Activated CD4-positive, alpha-beta T cell treated with anti-CD3 and anti-CD28 coated beads, Interleukin-2, amount 50 U/mL, for 48 hours (primary cell): ENCODE data around the gene TDRD9.

Experiments used
- DNase-seq, 2 experiments: peaks; one replicate each; pipeline ENCODE4 v3.0.0-alpha.2; 2020

The TDRD9 gene

DNA sequence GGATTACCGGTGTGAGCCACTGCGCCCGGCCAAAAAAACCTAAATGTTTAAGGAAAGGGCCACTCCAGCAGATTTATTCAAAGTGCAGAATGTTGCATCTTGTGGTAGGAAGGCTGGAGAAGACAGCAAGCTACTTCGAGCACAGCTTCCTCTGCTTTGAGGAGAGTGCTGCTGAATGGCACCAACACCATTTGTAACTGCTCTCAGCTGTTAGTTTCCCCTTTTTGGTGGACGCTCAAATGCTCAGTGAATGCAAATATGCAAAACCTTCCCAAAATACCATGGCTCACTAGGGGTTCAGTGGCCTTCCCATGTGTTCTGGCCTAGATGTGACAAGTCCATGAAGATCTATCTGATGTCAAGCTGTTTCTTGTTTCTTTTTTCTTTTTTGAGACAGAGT lies 2.9 kb upstream of the TDRD9 start:
- no peak for DNase-seq

DNA sequence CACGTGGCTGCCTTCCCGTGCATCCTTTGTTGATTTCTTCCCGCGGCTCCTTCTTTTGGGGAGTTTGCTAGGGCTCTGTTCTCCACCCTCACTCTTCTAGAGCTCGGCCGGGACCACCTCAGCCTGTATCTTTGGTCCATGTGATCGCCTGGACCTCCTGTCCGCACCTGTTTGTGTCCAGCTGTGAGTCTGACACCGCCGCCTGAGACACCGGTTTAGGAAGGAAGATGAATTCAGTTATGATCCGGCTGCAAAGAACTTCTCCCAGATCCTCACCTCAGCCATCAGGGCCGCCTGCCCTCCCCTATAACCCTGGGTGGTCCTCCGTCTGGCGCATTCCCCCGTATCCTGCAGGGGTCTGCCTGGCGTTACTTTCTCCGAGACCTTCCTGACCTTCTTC lies 690 bp upstream of the TDRD9 start:
- DNase-seq, result no peak

DNA sequence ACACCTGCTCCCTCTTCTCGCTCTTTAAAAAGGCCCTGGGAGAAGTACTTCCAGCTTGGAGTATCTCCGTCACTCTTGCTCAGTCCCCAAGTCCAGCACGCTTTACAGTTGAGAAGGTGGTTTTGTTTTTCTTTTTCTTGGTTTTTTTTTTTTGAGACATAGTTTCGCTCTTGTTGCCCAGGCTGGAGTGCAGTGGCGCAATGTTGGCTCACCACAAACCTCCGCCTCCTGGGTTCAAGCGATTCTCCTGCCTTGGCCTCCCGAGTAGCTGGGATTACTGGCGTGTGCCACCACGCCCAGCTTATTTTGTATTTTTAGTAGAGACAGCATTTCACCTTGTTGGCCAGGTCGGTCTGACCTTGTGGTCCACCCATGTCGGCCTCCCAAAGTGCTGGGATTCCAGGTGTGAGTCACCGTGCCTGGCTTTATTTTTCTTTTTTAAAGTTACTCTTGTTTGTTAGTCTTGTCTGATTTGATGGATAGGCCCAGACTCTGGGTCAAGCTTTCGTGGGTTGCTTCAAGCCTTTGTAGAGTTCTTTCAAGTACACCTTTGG lies 1.9 kb downstream of the TDRD9 start:
- no peak for DNase-seq

DNA sequence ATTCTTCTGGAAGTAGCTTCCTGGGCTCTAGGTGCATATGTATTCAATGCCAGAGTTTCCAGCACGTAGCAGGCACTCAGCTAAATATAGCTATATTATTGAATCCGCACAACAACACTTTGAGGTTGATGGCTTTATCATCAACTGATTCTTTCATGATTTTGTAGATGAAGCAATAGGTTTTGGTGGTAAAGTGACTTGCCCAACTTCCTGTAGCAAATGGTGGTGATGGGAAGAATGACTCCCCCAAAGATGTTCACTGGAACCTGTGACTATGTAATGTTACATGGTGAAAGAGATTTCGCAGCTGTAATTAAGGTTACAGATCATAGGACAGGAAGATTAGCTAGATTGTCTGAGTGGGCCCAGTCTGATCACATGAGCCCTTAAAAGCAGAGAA lies 3.2 kb downstream of the TDRD9 start:
- DNase-seq, result no peak

DNA sequence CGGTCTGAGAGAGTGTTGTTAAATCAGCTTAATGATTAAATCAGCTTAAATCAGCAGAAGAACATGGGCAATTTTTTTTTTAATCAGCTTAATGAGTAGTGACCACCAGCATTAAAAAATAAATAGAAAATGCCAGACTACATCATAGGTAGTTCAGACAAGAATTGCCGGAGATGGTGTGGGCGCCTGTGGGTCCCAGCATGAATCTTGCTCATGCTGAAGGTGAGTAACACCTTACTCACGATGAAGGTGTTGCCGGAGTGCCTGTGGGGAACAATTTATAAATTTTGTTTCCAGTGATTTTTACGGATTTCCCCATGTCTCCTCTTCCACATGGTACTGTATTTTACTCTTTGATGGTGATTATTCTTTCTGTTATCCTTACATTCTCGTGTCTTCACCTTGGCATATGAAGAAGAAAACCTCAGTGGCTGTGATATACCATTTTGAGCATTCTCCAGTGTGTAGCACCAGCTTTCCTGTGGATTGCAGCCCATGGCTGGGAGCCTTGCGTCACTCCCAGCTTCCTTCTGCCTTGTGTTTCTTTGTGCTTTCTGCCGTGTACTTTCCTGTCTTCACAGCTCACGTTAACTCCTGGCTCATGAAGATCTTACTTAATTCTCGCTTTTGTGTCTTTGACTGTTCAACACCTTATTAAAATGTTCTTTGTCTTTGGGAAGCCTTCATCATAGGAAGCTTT lies 4.7 kb downstream of the TDRD9 start:
- DNase-seq, result no peak

DNA sequence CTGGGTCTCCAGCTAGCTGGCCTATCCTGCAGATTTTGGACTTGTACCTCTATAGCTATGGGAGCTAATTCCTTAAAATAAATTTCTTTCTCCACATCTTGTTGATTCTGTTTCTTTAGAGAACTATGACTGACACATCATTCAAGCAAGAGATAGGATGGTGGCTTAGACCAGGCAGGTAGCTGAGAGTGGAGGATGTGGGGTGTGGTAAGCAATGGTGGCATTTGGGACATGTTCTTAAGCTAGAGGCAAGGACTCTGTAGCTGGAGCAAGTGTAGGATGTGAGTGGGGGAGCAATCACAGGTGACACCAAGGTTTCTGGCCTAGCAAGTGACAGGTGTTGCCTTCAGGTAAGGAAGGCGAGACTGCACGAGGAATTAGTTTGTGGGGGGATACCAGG lies 6.8 kb downstream of the TDRD9 start:
- no peak for DNase-seq

DNA sequence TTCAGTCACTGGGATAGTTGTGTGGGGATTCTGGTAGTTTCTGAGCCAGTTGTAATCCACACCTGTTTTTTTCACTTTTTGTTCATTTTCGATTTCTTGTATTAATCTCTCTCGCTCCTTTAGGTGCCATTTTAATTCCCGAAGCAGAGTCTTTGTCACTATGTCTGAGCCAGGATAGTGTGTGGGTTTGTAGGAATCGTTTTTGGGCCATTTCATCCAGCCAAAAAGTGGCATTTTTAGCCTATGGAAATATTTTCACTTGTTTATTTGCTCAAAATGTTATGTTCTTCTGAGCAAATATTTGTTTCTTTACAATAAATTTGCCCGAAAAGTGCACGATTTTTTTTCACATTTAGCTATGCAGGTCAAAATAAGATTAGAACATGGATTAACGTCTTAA lies 13.2 kb downstream of the TDRD9 start:
- DNase-seq, result no peak

DNA sequence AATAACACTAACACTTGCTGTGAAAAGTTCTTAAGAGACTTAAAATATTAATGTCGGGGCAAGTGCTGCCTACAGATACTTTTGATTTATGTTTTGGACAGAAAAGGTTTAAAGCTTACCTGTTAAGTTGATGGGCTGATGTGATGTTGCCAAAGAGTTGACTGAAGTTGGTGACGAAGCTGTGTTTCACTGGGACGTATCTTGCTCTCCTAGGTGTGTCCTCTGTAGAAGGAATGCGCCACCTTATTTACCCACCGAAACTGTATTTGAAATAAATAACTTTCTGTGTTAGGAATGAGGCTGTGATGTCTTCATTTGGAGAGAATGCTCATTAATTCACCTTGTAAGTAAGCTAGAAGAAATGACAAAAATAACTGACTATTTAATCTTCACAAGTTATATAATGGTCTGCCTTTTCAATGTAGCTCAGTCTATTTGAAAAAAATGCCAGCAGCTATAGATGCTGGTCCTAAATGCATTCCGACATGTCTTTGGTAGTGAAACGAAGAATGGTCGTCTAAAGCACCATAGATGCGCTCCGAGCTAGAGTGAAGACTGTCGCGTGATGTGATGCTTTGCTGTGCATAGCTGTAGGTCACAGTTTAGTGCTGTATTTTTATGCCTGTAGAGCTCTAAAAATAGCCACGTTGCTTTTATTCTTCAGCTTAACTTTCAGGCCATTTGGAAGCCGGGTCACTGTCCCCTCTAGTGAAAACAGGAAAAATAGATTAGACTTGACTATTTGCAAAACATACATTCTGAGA lies 13.9 kb downstream of the TDRD9 start, which contains the start of gene RD3L:
RD3L (minus strand) TSS at position 557 of the 764 bp plus-strand sequence. CDS start 834 bp downstream, outside the sequence.
- DNase-seq, result no peak

DNA sequence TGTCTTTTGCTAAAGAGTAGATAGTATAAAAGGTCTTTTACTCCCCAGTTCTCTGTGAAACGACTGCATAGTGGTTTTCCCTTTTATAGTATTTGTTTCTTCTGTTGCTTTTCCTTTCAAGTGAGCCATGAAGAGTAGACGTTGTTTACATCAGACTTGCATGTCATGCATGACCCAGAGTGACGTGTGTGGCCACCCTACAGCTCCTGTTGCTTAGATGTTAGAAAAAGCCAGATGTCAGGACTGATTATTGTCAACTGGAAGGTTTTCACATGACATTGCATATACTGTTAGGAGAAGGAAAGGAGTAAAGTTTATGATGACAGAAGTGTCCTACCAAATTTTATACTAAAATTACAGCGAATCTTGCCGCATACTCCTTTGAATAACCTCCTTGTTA lies 15.4 kb downstream of the TDRD9 start:
- no peak for DNase-seq

DNA sequence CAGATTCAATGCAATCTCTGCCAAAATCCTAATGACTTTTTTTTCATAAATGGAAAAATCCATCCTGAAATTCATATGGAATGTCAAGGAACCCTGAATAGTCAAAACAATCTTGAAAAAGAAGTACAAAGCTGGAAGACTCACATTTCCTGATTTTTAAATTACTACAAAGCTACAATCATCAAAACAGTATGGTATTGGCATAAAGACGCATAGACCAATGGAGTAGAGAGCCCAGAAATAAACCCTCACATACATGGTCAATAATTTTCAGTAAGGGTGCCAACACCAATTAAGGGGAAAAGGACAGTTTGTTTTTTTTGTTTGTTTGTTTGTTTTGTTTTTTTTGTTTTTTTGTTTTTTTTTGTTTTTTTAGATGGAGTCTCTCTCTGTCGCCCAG lies 18.7 kb downstream of the TDRD9 start:
- no peak for DNase-seq

DNA sequence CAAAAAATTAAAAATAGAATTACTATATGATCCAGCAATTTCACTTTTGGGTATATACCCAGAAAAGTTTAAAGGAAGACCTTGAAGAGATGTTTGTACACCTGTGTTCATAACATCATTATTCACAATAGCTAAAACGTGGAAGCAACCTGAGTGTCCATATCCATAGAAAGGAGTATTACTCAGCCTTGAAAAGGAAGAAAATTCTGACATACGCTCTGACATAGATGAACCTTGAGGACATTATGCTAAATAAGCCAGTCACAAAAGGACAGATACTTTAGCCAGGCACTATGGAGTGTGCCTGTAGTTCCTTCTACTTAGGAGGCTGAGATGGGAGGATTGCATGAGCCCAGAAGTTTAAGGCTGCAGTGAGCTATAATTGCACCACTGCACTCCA lies 20.2 kb downstream of the TDRD9 start:
- no peak for DNase-seq

DNA sequence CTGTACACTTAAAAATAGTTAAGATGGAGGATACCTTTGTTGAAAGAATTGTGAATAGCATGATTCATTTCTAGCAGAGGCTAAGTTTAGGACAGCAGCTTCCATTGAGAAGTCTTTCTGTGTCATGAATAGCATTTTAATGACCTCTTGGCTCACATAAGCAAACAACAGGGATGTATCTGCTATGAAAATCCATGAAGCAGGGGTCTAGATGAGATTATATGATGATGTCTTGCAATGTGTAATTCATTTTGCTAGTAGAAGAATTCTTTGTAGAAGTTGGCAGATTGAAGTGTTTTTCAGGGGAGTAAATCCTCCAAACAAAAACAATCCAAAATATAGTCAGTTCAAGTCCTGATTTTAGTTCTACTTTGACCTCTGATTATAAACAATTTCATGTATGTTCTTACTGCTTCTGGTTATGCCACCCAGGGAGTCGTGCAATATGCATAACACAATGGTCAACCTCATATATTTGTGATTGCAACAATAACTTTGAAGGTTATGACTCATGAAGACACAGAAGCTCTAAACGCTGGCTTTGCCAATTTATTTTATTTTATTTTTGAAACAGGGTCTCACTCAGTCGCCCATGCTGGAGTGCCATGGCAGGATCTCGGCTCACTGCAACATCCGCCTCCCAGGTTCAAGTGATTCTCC lies 21.0 kb downstream of the TDRD9 start:
- DNase-seq, result no peak

DNA sequence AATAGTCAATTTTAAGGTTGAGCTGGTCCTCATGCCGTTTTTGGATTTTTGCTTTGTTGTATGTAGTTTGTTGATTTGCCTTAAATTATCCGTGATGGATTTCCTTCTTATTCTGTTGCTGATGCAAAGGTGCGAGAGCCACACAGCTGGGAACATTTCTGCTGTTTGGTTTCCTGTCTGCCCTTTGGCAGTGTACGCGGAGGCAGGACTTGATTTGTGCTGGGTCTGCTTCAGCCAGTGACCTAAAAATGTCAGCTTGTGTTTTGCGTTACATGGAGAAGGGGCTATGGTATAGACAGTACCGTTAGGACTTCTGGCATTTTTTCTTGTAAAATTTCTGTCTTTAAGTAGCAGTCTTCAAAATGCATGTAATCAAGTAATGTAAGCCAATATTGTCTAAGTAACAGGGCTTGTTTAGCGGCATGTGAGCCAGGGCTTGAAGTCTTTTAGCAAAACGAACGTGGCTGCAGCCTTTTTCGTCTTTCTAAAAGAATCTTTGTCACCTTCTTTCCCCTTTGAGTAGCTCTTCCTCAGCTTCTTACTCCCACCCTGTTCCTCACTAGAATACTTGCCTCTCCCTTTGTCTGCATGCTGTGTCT lies 32.3 kb downstream of the TDRD9 start:
- no peak for DNase-seq

DNA sequence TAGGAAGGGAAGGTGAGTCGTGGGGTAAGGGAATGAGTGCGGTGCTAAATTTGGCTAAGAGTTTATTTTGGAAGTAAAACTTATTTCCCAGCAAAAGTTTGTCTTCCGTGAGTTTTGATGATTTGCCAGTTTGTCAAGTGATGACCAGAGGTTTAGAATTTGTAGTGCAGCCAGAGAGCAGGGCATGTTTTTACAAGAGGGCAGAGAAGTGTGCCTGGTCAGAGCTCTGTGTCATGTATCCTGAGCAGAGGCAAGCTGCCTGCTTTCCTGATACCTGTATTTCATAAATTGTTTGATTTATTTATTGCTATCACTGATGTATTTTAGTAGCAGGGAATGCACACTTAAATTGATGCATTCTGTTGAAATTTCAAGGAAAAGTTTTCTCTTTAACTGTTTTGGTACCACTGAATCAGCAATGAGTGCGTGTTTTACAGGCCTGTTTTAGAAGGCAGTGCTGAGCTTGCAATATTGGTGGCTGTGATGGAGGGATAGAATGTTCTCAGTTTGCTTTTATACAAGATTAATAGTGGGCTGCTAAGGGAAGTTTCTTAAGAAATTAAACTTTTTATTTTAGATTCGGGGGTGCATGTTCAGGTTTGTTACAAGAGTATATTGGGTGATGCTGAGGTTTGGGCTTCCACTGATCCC lies 33.8 kb downstream of the TDRD9 start:
- no peak for DNase-seq

DNA sequence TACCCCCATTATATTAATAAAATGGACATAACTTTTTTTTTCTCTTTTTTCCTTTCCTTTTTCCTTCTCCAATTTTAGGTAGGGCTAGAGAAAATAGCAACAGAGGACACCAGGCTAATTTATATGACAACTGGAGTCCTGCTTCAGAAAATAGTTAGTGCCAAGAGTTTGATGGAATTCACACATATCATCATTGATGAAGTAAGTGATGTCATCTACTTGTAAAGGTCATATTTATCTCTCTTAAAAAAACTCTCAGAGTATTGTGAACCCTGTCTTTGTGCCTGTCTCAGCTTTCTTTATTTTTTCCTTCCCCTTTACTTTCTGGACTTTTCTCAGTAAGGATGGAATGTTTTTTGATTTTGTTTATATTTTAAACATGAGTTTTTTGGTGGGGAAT lies 38.4 kb downstream of the TDRD9 start:
- no peak for DNase-seq

DNA sequence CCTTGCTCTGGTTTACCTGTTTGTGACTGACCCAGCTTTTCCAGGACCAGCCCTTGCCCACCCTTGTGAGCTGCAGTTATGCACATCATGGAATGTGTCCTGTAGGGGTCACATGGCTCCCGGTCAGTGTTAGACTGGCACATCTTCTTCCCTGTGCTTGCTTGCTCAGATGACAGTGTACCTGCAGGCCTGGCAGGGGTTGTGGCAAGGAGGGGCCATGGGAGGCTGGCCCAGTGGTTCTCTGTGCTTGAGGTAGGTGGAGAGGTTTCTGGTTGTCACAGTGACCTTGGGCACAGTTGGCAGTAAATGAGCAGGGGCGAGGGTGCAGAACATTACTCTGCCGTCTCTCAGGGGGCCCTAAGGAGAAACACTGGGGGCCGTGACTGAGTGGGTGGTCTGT lies 41.7 kb downstream of the TDRD9 start:
- DNase-seq, result no peak

DNA sequence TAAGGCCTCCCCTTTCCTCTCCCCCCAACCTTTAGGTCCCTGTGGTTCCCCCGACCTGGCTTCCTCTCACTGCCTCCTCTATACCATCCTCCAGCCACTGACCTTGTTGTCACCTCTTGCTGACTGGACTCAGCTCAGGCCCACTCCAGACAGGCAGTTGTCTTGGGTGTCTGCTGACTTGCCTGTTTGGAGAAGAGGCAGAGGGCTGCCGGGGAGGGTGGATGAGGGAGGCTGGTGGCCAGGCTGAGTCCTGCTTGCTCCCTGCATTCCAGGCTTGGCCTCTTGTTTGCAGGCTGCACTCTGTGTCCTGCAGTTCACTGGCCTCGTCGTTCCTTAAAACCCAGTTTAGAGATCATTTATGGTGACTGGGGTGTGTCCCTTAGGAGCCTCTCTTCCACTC lies 45.1 kb downstream of the TDRD9 start:
- no peak for DNase-seq

DNA sequence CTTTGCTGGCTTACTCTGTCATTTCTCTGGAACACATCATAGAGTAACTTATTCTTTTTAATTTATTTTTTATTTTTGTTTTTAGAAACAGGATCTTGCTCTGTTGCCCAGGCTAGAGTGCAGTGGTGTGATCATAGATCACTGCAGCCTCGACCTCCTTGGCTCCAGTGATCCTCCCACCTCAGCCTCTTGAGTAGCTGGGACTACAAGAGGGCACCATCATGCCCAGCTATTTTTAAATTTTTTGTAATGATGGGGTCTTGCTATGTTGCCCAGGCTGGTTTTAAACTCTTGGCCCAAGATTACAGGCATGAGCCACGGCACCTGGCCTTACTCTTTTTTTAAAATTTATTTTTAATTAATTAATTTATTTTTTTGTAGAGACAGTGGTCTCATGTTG lies 46.3 kb downstream of the TDRD9 start:
- DNase-seq, result no peak

DNA sequence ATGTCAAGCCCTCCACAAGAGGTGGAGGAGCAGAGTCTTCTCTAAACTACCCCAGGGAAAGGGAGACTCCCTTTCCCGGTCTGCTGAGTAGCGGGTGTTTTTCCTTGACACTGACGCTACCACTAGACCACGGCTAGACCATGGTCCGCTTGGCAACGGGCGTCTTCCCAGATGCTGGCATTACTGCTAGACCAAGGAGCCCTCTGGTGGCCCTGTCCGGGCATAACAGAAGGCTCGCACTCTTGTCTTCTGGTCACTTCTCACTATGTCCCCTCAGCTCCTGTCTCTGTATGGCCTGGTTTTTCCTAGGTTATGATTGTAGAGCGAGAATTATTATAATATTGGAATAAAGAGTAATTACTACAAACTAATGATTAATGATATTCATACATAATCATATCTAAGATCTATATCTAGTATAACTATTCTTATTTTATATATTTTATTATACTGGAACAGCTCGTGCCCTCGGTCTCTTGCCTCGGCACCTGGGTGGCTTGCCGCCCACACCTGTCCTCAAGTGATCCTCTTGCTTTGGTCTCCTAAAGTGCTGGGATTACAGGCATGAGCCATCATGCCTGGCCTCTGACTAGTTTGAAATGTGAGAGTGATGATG lies 52.5 kb downstream of the TDRD9 start:
- peak; percentile 5 to 28 for DNase-seq

DNA sequence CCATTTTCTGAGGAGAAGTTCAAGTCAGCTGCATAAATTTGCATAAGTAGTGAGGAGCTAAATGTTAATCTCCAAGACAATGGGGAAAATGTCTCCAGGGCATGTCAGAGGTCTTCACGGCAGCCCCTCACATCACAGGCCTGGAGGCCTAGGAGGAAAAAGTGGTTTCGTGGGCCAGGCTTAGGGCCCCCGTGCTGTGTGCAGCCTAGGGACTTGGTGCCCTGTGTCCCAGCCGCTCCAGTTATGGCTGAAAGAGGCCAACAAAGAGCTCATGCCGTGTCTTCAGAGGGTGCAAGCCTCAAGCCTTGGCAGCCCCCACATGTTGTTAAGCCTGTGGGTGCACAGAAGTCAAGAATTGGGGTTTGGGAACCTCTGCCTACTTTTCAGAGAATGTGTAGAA lies 55.9 kb downstream of the TDRD9 start:
- no peak for DNase-seq

DNA sequence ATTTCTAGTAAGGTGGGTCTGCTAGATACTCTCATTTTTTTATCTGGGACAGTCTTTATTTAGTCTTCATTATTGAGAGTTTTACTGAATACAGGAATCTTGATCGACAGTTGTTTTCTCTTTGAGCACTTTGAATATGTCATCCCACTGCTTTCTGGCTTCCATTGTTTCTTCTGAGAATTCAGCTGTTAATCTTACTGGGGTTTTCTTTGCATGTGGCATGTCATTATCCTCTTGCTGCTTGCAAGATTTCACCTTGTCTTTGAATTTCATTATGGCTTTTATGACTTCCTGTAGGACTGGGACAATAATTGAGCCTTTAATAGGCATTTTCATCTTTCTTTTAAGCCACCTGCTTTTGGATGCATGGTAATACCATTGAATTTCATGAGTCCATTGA lies 60.8 kb downstream of the TDRD9 start:
- no peak for DNase-seq

DNA sequence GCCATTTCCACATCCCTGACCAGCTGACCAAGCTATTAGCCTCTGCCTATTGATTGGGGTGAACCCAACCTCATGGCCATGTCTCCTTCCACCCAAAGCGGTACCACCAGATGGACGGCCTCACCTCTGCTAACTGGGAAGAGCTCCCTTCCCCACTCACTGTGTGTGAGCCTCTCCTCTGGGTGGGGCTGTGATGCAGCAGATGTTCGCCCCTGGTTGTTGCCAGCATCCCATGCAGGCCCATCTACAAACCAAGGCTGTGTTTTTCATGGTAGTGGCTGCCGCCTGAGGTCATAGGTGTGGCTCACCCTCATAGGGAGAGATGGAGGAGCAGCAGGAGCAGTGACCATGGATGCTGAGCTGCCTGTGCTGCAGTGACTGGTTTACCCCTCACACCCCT lies 61.7 kb downstream of the TDRD9 start:
- no peak for DNase-seq
